ENCODE results near the gene RNF212.

DNA sequence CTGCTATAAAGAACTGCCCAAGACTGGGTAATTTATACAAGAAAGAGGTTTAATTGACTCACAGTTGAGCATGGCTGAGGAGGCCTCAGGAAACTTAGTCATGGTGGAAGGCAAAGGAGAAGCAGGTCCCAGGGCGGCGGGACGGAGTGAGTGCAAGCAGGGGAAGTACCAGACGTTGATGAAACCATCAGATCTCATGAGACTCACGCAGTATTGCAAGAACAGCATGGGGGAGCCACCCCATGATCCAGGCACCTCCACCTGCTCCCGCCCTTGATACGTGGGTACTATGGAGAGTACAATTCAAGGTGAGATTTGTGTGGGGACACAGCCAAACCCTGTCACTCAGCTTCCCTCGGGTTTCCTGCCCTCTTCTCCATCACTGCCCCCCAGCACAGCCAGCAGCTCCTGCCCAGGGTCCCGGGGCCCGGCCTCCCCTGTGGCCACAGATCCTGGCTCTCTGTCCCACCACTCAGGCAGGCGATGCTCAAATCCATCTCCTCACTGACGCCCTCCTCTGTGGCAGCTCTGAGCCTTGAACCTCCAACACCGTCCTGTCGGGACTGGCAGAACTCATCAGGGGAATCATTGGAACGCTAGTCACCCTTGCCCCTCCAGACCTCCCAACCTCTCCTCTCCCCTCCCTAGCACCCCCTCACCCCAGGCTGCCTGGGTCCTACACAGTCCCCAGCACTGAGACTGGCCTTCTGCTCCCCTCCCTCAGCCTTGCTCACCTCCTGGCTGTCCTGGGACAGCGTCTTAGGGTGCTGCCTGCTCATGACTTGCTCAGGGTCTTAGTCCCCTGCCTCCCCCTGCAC is 64.4 kb downstream of the RNF212 start:
- TF ChIP-seq EZH2 (IDR thresholded peaks at IDR 0.05): no peak
- TF ChIP-seq POLR2AphosphoS5 (IDR thresholded peaks at IDR 0.05; ENCODE audit: borderline replicate concordance, low read depth, low read length): no peak
- TF ChIP-seq FOXP2 (optimal IDR thresholded peaks at IDR 0.05; ENCODE audit: control extremely low read depth, extremely low read length, insufficient read depth): no peak

Data from SK-N-MC (cell line).